HepG2 (cell line): ENCODE data around the gene DNAAF8. TPM values are rescaled to one million over a fixed set of nuclear protein-coding genes. Genes with fewer than 3 reads are reported as not detected.
A peak's percentile ranks its signal among the peaks of the same experiment; 100 is the strongest.

Experiments
- ATAC-seq: fragments of 200-7000 bp; cut with Tn5 transposase; 3 replicates; pipeline ENCODE4 v1.9.1; 2020; ENCODE audit warnings: mild to moderate bottlenecking, moderate library complexity
- BruUV-seq: library from RNA; stranded (reverse); fragments of 400-500 nt; replicated peaks from 2 replicates; lab custom pipeline; 2021; lab: Mats Ljungman, UMichigan
- CTCF ChIA-PET: fragments of 300-600 bp; formaldehyde crosslinking; extraction: SDS; loops from one replicate; lab custom pipeline; 2021; ENCODE audit warnings: low total read pairs, inconsistent platforms, low intra/inter-chr PET ratio; lab: Yijun Ruan, JAX
- POLR2A ChIA-PET: fragments of 350-600 bp; sonication (Branson Sonifier 250); formaldehyde crosslinking; loops from one replicate; lab custom pipeline; 2020; ENCODE audit warnings: antibody characterized with exemption, inconsistent platforms; lab: Yijun Ruan, JAX
- DNase-seq: peaks from one replicate; pipeline ENCODE4 v3.0.0-alpha.2; 2015; ENCODE audit warnings: low spot score
- FAIRE-seq: peaks from 3 replicates; lab custom pipeline; 2011; peaks lifted over from hg19 to GRCh38; lab: Jason Lieb, UNC
- H2AFZ ChIP-seq: one replicate; pipeline ENCODE4 v1.6.1; 2011; ENCODE audit warnings: low read length, inconsistent platforms
- H3K27ac ChIP-seq: fragments of 300-600 bp; 3 replicates; pipeline ENCODE4 v1.8.0; 2011; ENCODE audit warnings: mixed run types, mild to moderate bottlenecking, mixed read lengths, low read length, inconsistent platforms; ENCODE audit not compliant: insufficient read depth; ENCODE audit errors: extremely low read length
- H3K27me3 ChIP-seq, 2 experiments: fragments of 200-600 bp in 1 of 2; 2 replicates in 1 of 2; 3 replicates in 1 of 2; pipeline versions ENCODE4 v1.6.0 to v1.8.0; 2011; ENCODE audit warnings: low read length in 2 of 2, mild to moderate bottlenecking in 2 of 2, moderate library complexity in 2 of 2, inconsistent platforms in 1 of 2; ENCODE audit not compliant: insufficient read depth in 2 of 2, control insufficient read depth in 1 of 2
- H3K36me3 ChIP-seq, 2 experiments: fragments of 200-600 bp in 1 of 2; replicated peaks in 1 of 2; 2 replicates in 1 of 2; 3 replicates in 1 of 2; pipeline versions ENCODE4 v1.5.1 to v1.8.0; 2011; ENCODE audit warnings: low read length in 2 of 2, inconsistent platforms in 1 of 2; ENCODE audit not compliant: insufficient read depth in 2 of 2, control insufficient read depth in 1 of 2
- H3K4me1 ChIP-seq: 2 replicates; pipeline ENCODE4 v1.5.1; 2012; ENCODE audit warnings: low read length, inconsistent platforms; ENCODE audit not compliant: insufficient read depth
- H3K4me2 ChIP-seq: 2 replicates; pipeline ENCODE4 v1.6.0; 2011; ENCODE audit warnings: low read depth, low read length, inconsistent platforms
- H3K4me3 ChIP-seq, 3 experiments: fragments of 200-600 bp in 1 of 3; sonication (generic), shearing (Covaris generic) in 1 of 3; replicated peaks in 1 of 3; 2 replicates each; pipeline ENCODE4 v1.5.1; 2011 to 2016; ENCODE audit warnings: low read length in 3 of 3, inconsistent platforms in 2 of 3, low read depth in 2 of 3, mild to moderate bottlenecking in 2 of 3, control low read depth in 1 of 3, mixed read lengths in 1 of 3; ENCODE audit not compliant: insufficient read depth in 1 of 3
- H3K79me2 ChIP-seq: one replicate; pipeline ENCODE4 v1.6.1; 2011; ENCODE audit warnings: low read length, inconsistent platforms; ENCODE audit not compliant: insufficient read depth
- H3K9ac ChIP-seq: 2 replicates; pipeline ENCODE4 v1.6.0; 2011; ENCODE audit warnings: mild to moderate bottlenecking, low read depth, low read length, inconsistent platforms; ENCODE audit not compliant: insufficient read depth
- H3K9me3 ChIP-seq: 2 replicates; pipeline ENCODE4 v1.5.1; 2012; ENCODE audit warnings: mild to moderate bottlenecking, low read length
- H4K20me1 ChIP-seq: 2 replicates; pipeline ENCODE4 v1.6.0; 2011; ENCODE audit warnings: inconsistent platforms, mild to moderate bottlenecking, low read length, moderate library complexity; ENCODE audit not compliant: insufficient read depth
- CHCHD3 ChIP-seq: sonication (generic); formaldehyde crosslinking; IDR thresholded peaks from 2 replicates; pipeline ENCODE4 v1.8.0; 2022; ENCODE audit warnings: mild to moderate bottlenecking, missing genetic modification reagents, moderate library complexity
- DBP ChIP-seq: sonication (generic); formaldehyde crosslinking; IDR thresholded peaks from 2 replicates; pipeline ENCODE4 v1.4.0; 2020; ENCODE audit warnings: missing genetic modification reagents; ENCODE audit errors: not compliant biosample characterization
- ELF3 ChIP-seq: IDR thresholded peaks from 2 replicates; pipeline ENCODE4 v1.6.1; 2016; ENCODE audit warnings: missing genetic modification reagents, missing compliant biosample characterization
- GATAD1 ChIP-seq: IDR thresholded peaks from 2 replicates; pipeline ENCODE4 v1.6.1; 2016; ENCODE audit warnings: missing genetic modification reagents, missing compliant biosample characterization
- GPBP1L1 ChIP-seq: sonication (generic); formaldehyde crosslinking; IDR thresholded peaks from 2 replicates; pipeline ENCODE4 v1.5.0; 2020; ENCODE audit warnings: mild to moderate bottlenecking, missing genetic modification reagents
- HNF1B ChIP-seq: sonication (generic); formaldehyde crosslinking; IDR thresholded peaks from 2 replicates; pipeline ENCODE4 v1.5.1; 2020; ENCODE audit warnings: mild to moderate bottlenecking, moderate library complexity, missing genetic modification reagents
- PATZ1 ChIP-seq: sonication (generic); formaldehyde crosslinking; IDR thresholded peaks from 2 replicates; pipeline ENCODE4 v1.4.0; 2020; ENCODE audit warnings: missing genetic modification reagents
- PPARG ChIP-seq: conservative IDR thresholded peaks from 2 replicates; pipeline ENCODE4 v1.6.1; 2016; ENCODE audit warnings: missing biosample characterization, missing genetic modification reagents
- RERE ChIP-seq: IDR thresholded peaks from 2 replicates; pipeline ENCODE4 v1.6.1; 2016; ENCODE audit warnings: low read depth, missing genetic modification reagents, missing compliant biosample characterization
- SRY ChIP-seq: sonication (generic); formaldehyde crosslinking; IDR thresholded peaks from 2 replicates; pipeline ENCODE4 v1.8.0; 2022; ENCODE audit warnings: mild to moderate bottlenecking, missing genetic modification reagents
- ZNF446 ChIP-seq: sonication (generic); formaldehyde crosslinking; IDR thresholded peaks from 2 replicates; pipeline ENCODE4 v1.5.0; 2020; ENCODE audit warnings: mild to moderate bottlenecking, missing genetic modification reagents
- ZNF619 ChIP-seq: sonication (generic); formaldehyde crosslinking; IDR thresholded peaks from 2 replicates; pipeline ENCODE4 v1.4.0; 2020; ENCODE audit warnings: mild to moderate bottlenecking, missing genetic modification reagents
- WGBS: methylation state at CpG from one replicate; pipeline ENCODE4 v1.1.6; 2017; ENCODE audit warnings: low lambda C conversion rate; 5-methylcytosine and 5-hydroxymethylcytosine counted together
- in situ Hi-C: cut with HindIII; loops from 2 replicates; pipeline ENCODE4 v1.10.0; 2017; ENCODE audit warnings: low pct_unique_long_range_greater_than_20kb; ENCODE audit not compliant: extremely low pct_ligation_motif_present
- intact Hi-C: fragments of 100-400 bp; cut with micrococcal nuclease; formaldehyde crosslinking; loops from one replicate; pipeline ENCODE4 v1.10.0; 2022; ENCODE audit not compliant: unreplicated experiment
- polyA plus RNA-seq, 8 experiments: library from polyadenylated mRNA; depleted of rRNA in 3 of 8; stranded (reverse) in 7 of 8; unstranded in 1 of 8; fragments of >200 nt; fragmentation: Illumina TruSeq in 4 of 8; extraction: Trizol in 4 of 8; gene quantifications; 2 replicates each; pipeline versions ENCODE4 v1.2.1 to v1.2.3, GENCODE V29; 2011 to 2016; ENCODE audit warnings: low read depth in 4 of 8, missing spikeins in 1 of 8, mixed read lengths in 1 of 8; ENCODE audit not compliant: insufficient read depth in 1 of 8
- total RNA-seq, 5 experiments: library from RNA; depleted of rRNA; stranded (reverse); fragments of >200 nt; fragmentation: Illumina TruSeq; extraction: Trizol; gene quantifications; 2 replicates each; pipeline ENCODE4 v1.2.3, GENCODE V29; 2016; ENCODE audit warnings: low read depth in 1 of 5

The DNAAF8 gene
- total and polyA plus RNA-seq, 2 of the 13 experiments (the other 11 are each of a cell fraction or from before 2014, with no cell fraction given): 0.44 TPM; not detected in 1

- TF ChIP-seq HNF1B (CRISPR knock-in tag) (0 out of 2 replicates have a peak, but pooled peaks have one; percentile 16), PPARG (CRISPR knock-in tag) (0 out of 2 replicates have a peak, but pooled peaks have one; percentile 26), CHCHD3 (no peak), RERE (no peak), ZNF446 (CRISPR knock-in tag) (no peak)
These were observed 31.9 kb upstream of the DNAAF8 start (continued) for GRCh38 chr16:4702466-4702808.

- ChIA-PET POLR2A (interaction anchor here (0.7 kb wide), 1 partner anchor 350 kb away, joined by 3 read pairs; no protein-coding TSS in a partner anchor), CTCF (no interaction called here)
- no TSS peak for BruUV-seq
- H2AFZ ChIP-seq: no peak overlapping the region
- WGBS: 100% methylated on average over 3 of the region's 7 CpGs
- DNase-seq: no peak
- no peak overlapping the region for H3K27ac ChIP-seq
- no peaks in the 10 kb centered on the region for H3K27me3 ChIP-seq
- FAIRE-seq: no peak
- H3K4me2 ChIP-seq: no peak overlapping the region
- no peaks in the 10 kb centered on the region for H3K9me3 ChIP-seq
- H3K36me3 ChIP-seq: peaks cover 33 to 61% of the 10 kb centered on the region in 2 experiments
- no peak overlapping the region for H3K4me3 ChIP-seq
- intact Hi-C loops (no loop called here), in situ Hi-C loops (no loop called here)
- no peak overlapping the region for H3K9ac ChIP-seq
- no peak for ATAC-seq
- no peaks in the 10 kb centered on the region for H4K20me1 ChIP-seq
- no peaks in the 10 kb centered on the region for H3K79me2 ChIP-seq
- H3K4me1 ChIP-seq: peaks cover 18% of the 10 kb centered on the region
- no peak for TF ChIP-seq SRY
- TF ChIP-seq PATZ1 (CRISPR knock-in tag): no peak
- TF ChIP-seq GPBP1L1 (CRISPR knock-in tag): no peak
- TF ChIP-seq DBP (CRISPR knock-in tag): no peak
- no peak for TF ChIP-seq GATAD1 (CRISPR knock-in tag)
- TF ChIP-seq ELF3 (CRISPR knock-in tag): no peak
- no peak for TF ChIP-seq ZNF619 (CRISPR knock-in tag)
These were observed 30.4 kb upstream of the DNAAF8 start for GRCh38 chr16:4703906-4704305.
